GM21367 (cell line): ENCODE measurements around the gene SLAMF9.

Experiments
- ATAC-seq: cut with Tn5 transposase; IDR thresholded peaks from one replicate; pipeline ENCODE4 v1.9.1; 2021; ENCODE audit not compliant: unreplicated experiment

SLAMF9 gene

DNA sequence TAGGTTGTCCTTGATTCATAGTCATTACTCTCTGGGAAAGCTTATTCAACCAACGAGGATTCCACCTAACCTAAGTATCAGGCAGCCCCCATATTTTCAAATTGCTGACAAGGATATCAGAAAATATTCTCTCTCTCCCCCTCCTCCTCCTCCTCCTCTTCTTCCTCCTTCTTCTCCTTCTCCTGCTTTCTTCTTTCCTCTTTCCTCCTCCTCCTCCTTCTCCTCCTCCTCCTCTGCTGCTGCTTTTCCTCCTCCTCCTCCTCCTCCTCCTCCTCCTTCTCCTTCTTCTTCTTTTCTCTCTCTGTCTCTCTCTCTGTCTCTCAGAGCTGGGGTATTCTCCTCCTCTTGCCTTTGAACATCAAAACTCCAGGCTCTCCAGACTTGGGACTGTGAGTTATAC lies 6.1 kb downstream of the SLAMF9 start:
- ATAC-seq = no peak

DNA sequence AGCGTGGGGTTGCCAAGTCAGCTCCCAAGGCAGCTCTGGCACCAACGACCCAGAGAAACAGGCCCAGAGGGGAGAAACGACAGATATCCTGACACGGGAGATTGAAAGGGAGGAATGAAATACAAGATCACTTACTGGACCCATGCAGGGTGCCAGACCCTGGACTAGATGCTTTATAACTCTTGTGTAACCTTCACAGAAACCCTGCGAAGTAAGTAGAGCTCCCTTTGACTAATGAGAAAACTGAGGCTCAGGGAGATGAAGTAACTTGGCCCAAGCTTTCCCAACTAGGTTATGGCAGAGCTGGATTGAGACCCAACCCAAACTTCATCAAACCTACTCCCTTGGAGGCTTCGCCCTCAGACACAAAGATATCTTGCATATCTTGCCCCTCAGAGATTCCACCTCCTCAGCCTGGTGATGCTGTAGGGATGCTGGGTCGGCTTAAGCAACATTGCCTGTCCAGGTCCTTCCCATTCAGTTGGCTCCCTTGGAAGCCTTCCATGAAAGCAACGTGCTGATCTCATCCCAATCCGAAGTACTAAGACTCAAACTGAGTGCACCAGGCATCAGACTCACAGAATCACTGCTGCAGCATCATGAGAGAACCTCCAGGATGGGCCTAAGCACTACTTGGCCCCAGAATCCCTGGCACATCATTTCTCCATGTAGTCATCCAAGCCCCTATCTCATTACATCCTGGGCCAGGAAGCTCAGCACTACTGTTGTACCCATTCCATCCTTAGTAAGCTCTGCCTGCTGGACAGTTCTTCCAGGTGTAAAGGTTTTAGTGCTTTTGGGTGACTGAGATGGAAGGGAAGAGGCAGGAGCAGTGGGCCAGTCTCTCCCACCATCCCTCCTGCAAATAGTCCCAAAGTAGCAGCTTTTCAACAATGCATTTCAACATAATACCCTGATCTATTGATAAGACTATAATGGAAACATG lies 7.5 kb downstream of the SLAMF9 start:
- no peak for ATAC-seq

DNA sequence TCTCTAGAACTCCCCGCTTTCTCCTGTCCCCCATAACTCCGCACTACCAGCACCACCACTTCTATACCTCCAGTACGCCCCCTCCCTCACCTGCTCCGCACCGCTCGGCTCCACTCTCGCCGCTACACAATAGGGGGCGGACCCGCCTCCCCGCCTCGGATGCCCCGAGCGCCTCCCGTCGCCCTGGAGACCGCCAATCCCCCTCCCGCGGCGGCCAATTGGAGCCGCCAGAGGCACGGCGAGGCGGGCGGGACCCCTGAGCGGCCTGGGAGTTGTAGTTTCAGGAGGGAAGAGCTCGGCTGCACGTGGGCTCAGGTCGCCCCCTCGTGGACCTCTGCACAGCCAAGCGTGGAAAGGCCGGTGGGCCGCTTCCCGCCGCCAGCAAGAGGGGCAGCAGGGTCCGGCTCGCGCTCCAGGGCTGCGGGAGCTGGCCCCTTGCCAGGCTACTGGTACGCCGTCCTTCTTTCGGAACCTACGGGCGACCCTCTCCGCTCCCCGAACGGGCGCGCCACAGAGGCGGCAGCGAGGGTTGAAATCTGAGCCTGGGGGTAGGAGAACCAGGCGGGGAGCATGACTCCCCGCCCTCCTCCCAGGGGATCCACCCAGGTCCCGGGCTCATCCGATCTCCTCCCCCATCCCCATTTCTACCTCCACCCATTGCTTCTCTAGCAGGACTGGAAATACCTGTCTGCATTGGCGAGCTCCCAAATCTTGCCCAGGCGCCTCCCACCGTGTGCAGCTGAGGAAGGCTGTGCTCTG lies 8.4 kb downstream of the SLAMF9 start, which contains the start of gene IGSF9:
Gene IGSF9 (minus strand): TSS at position 131 of the 759 bp plus-strand sequence. CDS start 2,159 bp downstream, outside the sequence.
- ATAC-seq = no peak

DNA sequence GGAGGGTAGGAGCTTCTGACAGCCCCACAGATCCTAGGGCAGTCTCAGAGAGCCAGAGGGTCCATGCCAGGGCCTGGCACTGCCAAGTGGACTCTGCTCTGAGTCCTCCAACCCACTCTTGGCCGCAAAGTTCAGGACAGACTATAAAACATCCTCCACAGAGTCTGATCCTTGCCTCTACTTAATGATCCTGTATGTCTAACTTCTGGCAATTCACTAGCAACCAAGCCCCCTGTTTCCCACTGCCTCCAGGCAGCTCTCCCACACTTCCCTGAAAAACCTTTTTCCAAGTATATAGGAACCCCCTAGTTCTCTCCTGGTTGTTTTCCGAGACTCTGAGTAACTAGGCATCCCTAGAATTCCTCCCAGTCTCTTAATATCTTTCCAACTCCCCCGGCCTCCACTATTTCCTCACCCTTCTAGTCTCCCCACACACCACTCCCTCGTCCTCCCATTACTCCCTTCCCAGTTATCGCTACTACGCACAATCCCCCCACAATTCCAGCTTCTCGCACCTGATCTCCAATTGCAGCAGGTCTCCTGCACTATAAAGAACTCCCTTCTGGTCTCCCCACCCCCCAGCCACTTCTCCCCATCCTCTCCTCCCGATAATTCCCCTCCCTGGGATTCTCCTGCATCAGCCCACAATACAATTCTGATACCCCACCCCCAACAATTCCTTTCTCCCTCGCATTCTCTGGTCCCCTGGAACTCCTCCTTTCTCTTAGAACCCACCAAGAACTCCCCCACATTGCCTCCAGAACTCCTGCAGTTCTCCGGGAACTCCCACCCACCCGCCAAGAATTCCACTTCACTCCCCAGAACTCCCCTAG lies 9.2 kb downstream of the SLAMF9 start:
- no peak for ATAC-seq

DNA sequence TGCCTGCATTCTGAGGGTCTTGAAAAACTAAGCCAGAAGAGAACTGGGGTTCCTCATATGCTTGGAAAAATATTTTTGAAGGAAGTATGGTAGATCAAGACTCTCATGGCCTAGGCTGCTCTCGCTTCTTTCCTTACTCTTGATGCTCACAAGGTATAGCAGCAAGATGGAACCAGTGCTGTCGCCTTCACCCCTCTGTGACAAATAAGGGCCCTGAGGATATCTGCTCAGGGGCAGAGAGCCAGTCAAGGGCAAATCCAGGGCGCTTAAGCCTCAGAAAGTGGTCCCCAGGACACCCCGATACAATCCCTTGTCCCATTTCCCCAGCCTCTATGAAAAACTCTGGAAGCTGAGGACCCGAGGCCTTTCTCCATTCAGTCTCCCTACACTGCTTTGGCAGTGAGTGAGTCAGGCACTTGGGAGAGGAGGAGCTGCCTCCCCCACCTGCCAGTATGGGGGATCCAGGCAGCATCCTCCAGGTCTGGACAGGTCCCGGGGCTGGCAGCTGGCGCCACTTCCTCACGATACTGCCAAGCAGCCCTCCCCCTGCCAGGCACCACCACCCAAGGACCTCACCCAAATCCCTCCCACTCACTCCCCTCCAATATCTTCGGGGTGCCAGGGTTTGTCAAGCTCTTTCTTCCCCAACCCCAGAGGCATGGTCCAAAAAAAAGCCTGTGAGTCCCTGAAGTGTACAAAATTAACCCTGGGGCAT lies 10.0 kb downstream of the SLAMF9 start:
- no peak for ATAC-seq

DNA sequence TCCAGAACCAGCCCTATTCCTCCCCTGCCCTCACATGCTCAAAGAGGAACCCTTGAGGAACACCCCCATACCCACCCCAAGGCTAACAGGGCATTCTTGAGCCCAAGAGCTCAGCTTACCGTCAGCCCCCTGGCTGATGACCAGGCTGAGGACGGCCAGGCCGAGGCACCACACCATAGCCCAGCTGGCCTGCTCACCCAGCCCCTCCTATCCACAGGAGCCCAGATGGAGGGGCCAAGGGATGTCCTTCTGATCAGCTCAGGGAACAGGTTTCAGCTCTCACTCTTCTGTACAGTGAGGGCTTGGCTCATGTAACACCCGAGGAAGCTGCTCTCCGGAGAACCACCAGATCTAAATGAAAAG lies 10.8 kb downstream of the SLAMF9 start:
- no peak for ATAC-seq

DNA sequence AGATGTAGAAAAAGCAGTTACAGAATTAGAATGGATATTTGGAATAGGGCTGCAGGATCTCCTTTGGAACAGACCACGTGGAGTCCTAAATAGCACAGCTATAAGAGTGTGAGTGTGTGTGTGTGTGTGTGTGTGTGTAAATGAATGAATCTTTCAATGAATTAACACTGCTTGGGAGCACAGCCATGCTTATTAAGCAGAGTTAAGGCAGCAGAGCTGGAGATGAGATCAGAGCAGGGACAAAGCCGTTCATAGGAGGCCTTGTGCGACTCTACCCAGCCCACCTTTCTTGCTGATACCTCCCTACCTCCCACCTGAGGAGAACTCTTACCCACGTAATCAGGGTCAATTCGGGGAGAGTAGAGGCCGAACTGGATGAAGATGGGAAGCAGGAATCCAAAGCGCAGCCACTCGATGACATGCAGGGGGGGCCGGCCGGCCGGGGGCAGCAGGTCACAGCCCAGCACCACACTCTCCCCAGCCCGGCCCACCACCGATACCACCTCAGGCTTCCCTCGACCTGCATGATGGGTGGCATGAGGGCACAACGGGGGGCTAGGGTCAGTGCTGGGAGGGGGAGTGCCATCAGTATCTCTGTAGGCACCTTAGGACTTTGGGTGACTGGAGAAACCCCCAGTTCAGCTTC lies 11.3 kb downstream of the SLAMF9 start:
- no peak for ATAC-seq

DNA sequence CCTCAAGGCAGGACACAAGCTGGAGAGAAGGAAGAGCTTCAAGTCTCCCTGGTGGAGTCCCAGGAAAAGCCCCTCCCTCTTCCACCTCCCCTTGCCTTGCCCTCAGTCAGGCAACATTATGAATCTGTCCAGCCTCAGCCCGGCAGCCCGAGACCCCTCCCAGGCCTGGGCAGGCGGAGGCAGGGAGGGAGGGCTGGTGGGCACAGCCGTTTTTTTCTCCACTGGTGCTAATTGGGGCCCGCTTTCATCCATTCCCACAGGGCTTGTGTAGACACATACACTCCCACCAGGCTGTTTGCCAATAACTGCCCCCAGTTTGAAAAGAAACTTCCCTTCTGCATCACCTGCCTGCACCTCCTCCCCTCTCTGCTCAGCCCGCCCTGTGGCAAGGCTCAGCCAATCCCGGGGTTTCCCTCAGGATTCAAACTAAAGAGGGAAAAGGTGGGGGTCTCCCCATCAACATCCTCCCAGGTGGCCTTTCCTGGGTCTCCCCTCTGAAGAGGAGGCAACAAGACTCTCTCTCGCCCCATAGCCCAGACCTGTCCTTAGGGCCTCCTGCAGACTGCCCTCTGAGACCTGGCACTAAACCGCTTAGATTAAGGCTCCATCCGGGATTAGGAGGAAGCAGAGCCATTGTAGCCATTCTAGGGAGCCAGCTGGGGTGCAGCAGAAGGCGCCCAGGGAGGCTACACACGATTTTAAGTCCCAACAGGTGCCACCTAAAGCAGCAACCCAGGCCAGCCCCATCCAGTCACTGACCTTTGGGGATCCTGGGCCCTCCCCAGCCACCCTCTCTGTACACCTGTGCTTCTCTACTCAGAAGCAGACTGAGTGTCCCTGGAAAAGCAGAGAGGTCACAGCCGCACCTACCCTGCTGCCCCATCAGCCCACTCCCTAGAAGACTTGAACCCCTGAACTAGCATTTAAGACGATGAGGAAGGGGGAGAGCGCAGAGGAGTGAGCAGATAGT lies 12.2 kb downstream of the SLAMF9 start:
- no peak for ATAC-seq

DNA sequence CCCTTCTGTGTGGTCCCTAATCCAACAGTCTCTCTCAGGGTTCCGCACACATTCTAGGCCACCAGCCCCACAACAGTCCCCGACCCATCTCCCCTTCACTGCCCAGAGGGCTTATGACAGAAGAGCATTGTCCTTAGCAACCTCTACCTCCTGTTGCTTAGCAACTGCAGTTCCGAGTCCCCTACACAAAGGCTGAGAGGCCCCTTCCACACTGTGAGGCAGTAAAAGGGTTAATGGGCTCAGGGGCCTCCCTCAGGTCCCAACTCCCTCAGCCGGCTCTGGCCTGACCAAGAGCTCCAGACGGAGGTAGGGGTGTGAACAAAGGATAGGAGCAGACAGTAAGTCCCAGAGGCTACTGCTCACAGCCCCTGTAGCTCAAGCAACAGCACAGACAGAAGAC lies 12.9 kb downstream of the SLAMF9 start:
- no peak for ATAC-seq

DNA sequence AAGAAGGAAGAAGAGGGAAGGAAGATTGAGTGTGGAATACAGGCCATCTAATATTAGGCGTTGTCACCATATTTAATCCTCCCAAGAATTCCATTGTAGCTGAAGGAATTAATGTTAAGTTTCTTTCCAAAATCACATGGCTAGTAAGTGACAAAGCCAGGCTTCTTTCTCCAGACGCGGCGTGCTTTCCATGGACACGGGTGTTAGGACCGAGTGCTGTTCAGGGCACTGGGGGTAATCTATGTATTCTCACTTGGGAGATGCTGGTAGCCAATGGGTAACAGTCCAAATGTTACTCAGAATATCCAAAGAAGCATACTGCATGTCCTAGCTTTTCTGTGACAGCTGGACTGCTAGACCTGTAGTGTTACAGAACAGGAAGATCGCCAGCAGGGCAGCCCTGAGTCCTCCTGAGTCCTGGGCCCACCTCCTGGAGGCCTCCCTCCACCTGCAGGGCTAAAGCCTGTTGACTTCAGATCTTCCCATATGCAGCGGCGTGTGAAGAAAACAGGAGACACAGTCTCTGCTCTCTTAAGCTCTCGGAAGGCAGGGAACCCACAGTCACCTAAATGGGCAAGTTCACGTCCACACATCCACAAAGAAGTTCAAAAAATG lies 13.9 kb downstream of the SLAMF9 start:
- no peak for ATAC-seq

DNA sequence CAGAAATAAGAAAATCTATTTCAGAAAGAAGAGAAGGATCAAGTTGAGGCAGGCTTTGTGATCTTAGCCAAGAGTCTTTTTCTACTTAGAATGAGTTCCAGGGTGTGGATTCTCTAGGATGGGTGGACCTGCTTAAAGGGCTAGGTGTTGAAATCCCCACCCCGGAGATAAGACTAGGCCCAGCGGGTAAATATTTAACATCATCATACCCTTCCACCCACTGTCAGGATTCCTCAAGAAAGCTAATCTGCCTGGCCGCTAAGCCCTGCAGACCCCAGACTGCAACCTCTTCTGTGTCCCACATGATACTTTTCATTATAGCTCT lies 14.4 kb downstream of the SLAMF9 start:
- no peak for ATAC-seq

DNA sequence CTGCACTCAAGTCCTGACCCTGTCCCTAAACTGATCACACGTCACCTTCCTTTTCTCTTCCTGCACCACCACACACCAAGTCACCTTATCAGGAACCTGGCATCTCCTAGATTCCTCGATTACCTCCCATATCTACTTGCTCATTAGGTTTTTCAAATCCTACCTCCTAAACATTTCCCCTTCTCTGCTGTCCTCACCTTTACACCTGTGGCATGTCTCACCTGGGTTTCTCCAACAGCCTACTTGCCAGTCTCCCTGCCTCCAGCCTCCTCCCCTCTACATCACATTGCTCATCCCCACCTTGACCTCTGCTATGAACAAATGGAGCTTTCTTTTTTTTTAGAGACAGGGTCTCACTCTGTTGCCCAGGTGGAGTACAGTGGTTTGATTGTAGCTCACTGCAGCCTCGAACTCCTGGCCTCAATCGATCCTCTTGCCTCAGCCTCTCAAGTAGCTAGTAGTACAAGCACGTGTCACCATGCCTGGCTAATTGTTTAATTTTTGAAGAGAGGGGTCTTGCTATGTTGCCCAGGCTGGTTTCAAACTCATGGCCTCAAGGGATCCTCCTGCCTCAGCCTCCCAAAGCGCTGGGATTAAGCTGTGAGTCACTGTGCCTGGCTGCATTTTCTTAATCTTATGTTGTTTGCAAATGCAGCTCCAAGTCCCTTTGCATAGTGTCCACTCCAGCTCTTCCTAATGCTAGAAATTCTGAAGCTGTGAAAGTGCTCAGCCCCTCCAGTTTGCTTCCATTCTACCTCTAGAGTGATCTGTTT lies 14.9 kb downstream of the SLAMF9 start:
- no peak for ATAC-seq

DNA sequence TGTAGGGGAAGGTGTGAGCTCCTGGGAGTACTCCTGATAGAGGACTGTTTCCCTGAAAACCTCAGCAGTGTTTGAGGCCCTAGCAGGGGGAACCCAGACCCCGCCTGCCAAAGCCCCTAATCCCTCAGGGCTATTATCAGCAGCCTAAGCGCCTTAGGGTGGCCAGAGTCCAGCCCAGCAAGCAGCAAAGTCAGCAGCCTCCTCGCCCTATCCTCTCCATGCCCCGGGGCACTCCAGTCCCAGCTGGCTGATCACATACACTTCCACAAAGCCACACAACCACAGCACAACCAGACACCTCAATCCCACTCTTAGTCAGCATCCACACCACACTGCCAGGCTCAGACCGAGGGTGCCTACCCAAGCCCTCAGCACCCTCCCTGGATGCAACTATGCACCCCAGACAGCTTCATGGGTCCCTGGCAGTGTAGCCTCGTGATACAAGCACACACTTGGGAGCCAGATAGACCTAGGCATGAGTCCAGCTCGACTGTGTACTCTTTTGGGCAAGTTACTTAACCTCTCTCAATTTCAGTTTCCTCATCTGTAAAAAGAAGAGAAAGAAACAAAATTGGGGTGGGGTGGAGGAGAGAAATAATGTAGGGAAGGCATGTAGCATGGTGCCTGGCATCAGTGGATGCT lies 15.7 kb downstream of the SLAMF9 start:
- no peak for ATAC-seq

DNA sequence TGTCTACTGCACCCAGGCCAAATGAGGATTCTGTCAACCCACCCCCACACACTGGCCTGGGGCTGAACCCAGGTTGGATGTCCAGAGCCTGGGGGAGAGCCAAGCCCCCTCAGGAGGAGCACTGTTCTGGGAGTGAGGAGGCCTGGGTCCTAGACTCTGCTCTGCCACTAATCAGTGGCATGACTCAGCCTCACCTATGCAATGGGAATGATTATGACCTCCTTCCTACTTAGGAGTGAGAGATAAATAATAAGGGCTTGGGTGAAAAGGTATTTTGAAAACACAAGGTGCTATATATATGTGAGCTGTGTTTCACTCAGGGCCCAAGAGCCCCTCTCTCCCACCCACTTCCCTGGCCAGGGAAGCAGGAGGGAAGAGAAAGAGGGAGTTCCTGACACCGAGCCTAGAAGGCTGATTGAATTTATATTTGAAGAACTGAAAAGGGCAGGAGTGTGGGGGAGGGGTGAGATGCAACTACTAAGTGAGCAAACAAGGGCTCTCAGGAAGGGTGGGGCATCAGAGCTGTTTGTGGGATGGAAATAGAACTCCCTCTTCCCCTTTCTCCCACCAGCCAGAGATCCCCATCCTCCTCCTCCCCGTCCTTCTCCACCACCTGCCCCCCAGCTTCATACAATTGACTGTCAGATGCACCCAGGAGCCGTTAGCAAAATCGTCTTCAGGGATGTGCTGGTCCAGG lies 16.8 kb downstream of the SLAMF9 start:
- ATAC-seq = no peak

DNA sequence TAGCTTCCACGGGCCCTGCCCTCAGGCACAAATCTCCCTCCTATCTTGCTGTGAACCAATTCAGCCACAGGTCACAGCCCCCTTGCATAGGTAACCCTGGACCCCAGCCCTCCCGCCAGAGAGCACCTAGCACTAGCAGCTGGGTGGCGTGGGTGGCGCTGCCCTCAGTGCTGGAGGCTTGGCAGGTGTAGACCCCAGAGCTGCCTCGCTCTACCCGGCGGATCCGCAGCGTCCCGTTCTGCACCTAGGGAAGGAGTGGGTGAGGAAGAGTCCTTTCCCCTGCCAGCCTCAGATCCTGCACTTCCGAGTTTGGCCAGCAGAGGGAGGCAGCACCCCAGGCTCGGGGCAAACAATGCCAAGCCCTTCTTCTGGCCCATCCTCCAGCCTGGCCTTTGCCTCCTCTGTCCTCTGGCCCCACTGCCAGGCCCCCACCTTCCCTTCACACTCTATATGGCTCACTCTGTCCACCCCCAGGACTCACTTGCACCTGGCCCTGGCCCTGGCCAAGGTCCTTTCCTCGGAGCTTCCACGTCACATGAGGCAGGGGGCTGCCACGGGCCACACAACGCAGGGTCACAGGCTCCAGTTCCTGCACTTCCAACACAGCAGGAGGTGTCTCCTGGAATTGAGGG lies 17.6 kb downstream of the SLAMF9 start:
- no peak for ATAC-seq

DNA sequence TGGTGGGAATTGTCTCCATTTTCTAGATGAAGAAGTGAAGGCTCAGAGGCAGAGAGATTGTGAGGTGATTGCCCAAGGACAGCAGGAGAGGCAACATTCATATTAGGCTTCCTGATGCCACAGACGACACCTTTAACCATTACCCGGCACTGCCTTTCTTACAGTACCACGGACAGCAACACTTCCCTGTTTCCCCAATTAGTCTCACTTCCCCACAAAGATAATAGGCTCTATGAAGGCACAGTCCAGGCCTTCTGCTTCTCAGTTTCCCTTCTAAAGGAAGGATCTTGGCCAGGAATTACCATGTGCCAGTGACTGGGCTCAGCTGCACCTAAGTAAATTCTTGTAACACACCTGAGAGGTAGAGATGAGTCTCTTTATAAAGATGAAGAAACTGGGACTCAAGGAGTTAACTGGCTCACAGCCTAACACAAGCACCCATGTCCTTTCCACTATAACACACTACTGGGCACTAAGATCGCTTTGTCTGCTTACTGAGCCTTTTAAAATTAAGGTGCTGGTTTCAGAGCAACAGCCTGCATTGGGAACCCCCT lies 18.2 kb downstream of the SLAMF9 start:
- no peak for ATAC-seq
